Endothelial cell of umbilical vein (primary cell): ENCODE measurements around the gene FAM83F. TPM values are rescaled to one million over a fixed set of nuclear protein-coding genes. Genes with fewer than 3 reads are reported as not detected.

Experiments
- BruUV-seq: library from RNA; stranded (reverse); fragments of 400-500 nt; replicated peaks from 2 replicates; lab custom pipeline; 2021; lab: Mats Ljungman, UMichigan
- CTCF ChIA-PET: fragments of 300-600, 350-600 bp; sonication (Branson Sonifier 250); formaldehyde crosslinking; loops from one replicate; lab custom pipeline; 2021; ENCODE audit warnings: antibody characterized with exemption, inconsistent platforms; lab: Charles Lee
- POLR2A ChIA-PET: fragments of 300-600, 350-600 bp; sonication (Branson Sonifier 250); formaldehyde crosslinking; loops from one replicate; lab custom pipeline; 2021; ENCODE audit warnings: antibody characterized with exemption, inconsistent platforms; lab: Charles Lee
- DNase-seq: peaks from one replicate; pipeline ENCODE4 v3.0.0-alpha.2; 2011; ENCODE audit warnings: low read depth, low spot score
- FAIRE-seq: peaks from 2 replicates; lab custom pipeline; 2011; peaks lifted over from hg19 to GRCh38; lab: Jason Lieb, UNC
- H2AFZ ChIP-seq: 2 replicates; pipeline ENCODE4 v1.6.0; 2012; ENCODE audit warnings: low read depth, low read length, control low read depth, inconsistent platforms
- H3K27ac ChIP-seq: 2 replicates; pipeline ENCODE4 v1.5.1; 2011; ENCODE audit warnings: low read depth, mild to moderate bottlenecking, control low read depth, low read length, moderate library complexity; ENCODE audit not compliant: insufficient read depth
- H3K27me3 ChIP-seq, 2 experiments: 2 replicates each; pipeline versions ENCODE4 v1.6.0 to v1.6.1; 2011; ENCODE audit warnings: low read length in 2 of 2, mixed read lengths in 1 of 2; ENCODE audit not compliant: control insufficient read depth in 2 of 2, insufficient read depth in 2 of 2
- H3K36me3 ChIP-seq, 2 experiments: 2 replicates in 1 of 2; 3 replicates in 1 of 2; pipeline ENCODE4 v1.5.1; 2011; ENCODE audit warnings: low read length in 2 of 2, mild to moderate bottlenecking in 1 of 2, moderate library complexity in 1 of 2; ENCODE audit not compliant: control insufficient read depth in 2 of 2, insufficient read depth in 2 of 2; ENCODE audit errors: extremely low read depth in 1 of 2
- H3K4me1 ChIP-seq: 3 replicates; pipeline ENCODE4 v1.5.1; 2011; ENCODE audit warnings: mild to moderate bottlenecking, low read length; ENCODE audit not compliant: control insufficient read depth, insufficient read depth; ENCODE audit errors: extremely low read depth
- H3K4me2 ChIP-seq: 2 replicates; pipeline ENCODE4 v1.6.1; 2011; ENCODE audit warnings: low read length, control low read depth, mixed read lengths; ENCODE audit not compliant: insufficient read depth
- H3K4me3 ChIP-seq, 3 experiments: fragments of 200-600 bp in 1 of 3; sonication (generic), shearing (Covaris generic) in 1 of 3; replicated peaks in 1 of 3; 2 replicates each; pipeline ENCODE4 v1.5.1; 2011 to 2016; ENCODE audit warnings: control low read depth in 3 of 3, low read length in 3 of 3, mild to moderate bottlenecking in 2 of 3, inconsistent platforms in 1 of 3, low read depth in 1 of 3, moderate library complexity in 1 of 3; ENCODE audit not compliant: insufficient read depth in 1 of 3
- H3K79me2 ChIP-seq: 2 replicates; pipeline ENCODE4 v1.6.0; 2012; ENCODE audit warnings: low read length, inconsistent platforms; ENCODE audit not compliant: control insufficient read depth, insufficient read depth
- H3K9ac ChIP-seq: replicated peaks from 2 replicates; pipeline ENCODE3; 2011; ENCODE audit warnings: low read length, control low read depth; ENCODE audit not compliant: insufficient read depth; ENCODE audit errors: extremely low read depth
- H3K9me1 ChIP-seq: replicated peaks from 3 replicates; pipeline ENCODE4 v1.6.0; 2011; ENCODE audit warnings: mild to moderate bottlenecking, low read length; ENCODE audit not compliant: control insufficient read depth, insufficient read depth; ENCODE audit errors: extremely low read depth
- H3K9me3 ChIP-seq: replicated peaks from 2 replicates; pipeline ENCODE4 v1.5.1; 2012; ENCODE audit warnings: low read length, inconsistent platforms; ENCODE audit not compliant: control insufficient read depth, insufficient read depth
- H4K20me1 ChIP-seq: replicated peaks from 2 replicates; pipeline ENCODE3; 2011; ENCODE audit warnings: mild to moderate bottlenecking, low read length; ENCODE audit not compliant: control insufficient read depth, insufficient read depth; ENCODE audit errors: extremely low read depth
- CTCF ChIP-seq, 2 donors: IDR thresholded peaks; 1 replicate in 1 of 2; 2 replicates in 1 of 2; pipeline ENCODE4 v1.5.1; 2011; ENCODE audit warnings: low read length in 2 of 2, mild to moderate bottlenecking in 2 of 2, moderate library complexity in 2 of 2, control low read depth in 1 of 2, inconsistent platforms in 1 of 2, low read depth in 1 of 2; ENCODE audit not compliant: insufficient read depth in 1 of 2; ENCODE audit errors: extremely low read depth in 1 of 2
- EZH2 ChIP-seq: IDR thresholded peaks from 2 replicates; pipeline ENCODE4 v1.6.1; 2012; ENCODE audit warnings: borderline replicate concordance, low read depth, mild to moderate bottlenecking, moderate library complexity, low read length, inconsistent platforms; ENCODE audit not compliant: severe bottlenecking
- FOS ChIP-seq: IDR thresholded peaks from 2 replicates; pipeline ENCODE4 v1.6.1; 2011; ENCODE audit warnings: mild to moderate bottlenecking, low read length, moderate library complexity, borderline replicate concordance; ENCODE audit not compliant: insufficient read depth
- GATA2 ChIP-seq: IDR thresholded peaks from 2 replicates; pipeline ENCODE4 v1.7.0; 2011; ENCODE audit warnings: low read depth, mild to moderate bottlenecking, moderate library complexity, mixed read lengths, low read length; ENCODE audit not compliant: insufficient read length, insufficient read depth
- JUN ChIP-seq: IDR thresholded peaks from 2 replicates; pipeline ENCODE4 v1.6.1; 2011; ENCODE audit warnings: borderline replicate concordance, low read depth; ENCODE audit not compliant: insufficient read length, insufficient read depth
- MAX ChIP-seq: IDR thresholded peaks from 2 replicates; pipeline ENCODE4 v1.6.1; 2011; ENCODE audit not compliant: insufficient read depth, insufficient read length
- MYC ChIP-seq: IDR thresholded peaks from one replicate; pipeline ENCODE4 v1.6.1; 2011; ENCODE audit warnings: mild to moderate bottlenecking, low read depth, low read length
- POLR2A ChIP-seq: IDR thresholded peaks from 2 replicates; pipeline ENCODE4 v1.6.1; 2012; ENCODE audit warnings: low read depth, mild to moderate bottlenecking, control low read depth, low read length
- POLR2AphosphoS5 ChIP-seq: IDR thresholded peaks from 2 replicates; pipeline ENCODE4 v1.6.1; 2012; ENCODE audit warnings: low read depth, mild to moderate bottlenecking, control low read depth, low read length, moderate library complexity; ENCODE audit not compliant: insufficient read depth
- dilution Hi-C: fragments of 300-500 bp; cut with MboI; formaldehyde crosslinking; loops from one replicate; pipeline ENCODE4 v1.15.0; 2019; ENCODE audit warnings: low sequenced_read_pairs; ENCODE audit not compliant: extremely low pct_ligation_motif_present
- intact Hi-C: fragments of 100-400 bp; cut with micrococcal nuclease; formaldehyde crosslinking; loops from one replicate; pipeline ENCODE4 v1.10.0; 2022
- polyA plus RNA-seq, 4 experiments: library from polyadenylated mRNA; depleted of rRNA in 3 of 4; stranded (reverse) in 3 of 4; unstranded in 1 of 4; fragments of >200 nt; gene quantifications; 2 replicates each; pipeline versions ENCODE4 v1.2.1 to v1.2.3, GENCODE V29; 2011 to 2012; ENCODE audit warnings: missing spikeins in 1 of 4
- total RNA-seq: library from RNA; stranded (reverse); gene quantifications from 2 replicates; pipeline ENCODE4 v1.2.3, GENCODE V29; 2021

FAM83F gene
- total and polyA plus RNA-seq, 2 donors (not counting 3 experiments of a cell fraction or from before 2014, with no cell fraction given), result not detected

DNA sequence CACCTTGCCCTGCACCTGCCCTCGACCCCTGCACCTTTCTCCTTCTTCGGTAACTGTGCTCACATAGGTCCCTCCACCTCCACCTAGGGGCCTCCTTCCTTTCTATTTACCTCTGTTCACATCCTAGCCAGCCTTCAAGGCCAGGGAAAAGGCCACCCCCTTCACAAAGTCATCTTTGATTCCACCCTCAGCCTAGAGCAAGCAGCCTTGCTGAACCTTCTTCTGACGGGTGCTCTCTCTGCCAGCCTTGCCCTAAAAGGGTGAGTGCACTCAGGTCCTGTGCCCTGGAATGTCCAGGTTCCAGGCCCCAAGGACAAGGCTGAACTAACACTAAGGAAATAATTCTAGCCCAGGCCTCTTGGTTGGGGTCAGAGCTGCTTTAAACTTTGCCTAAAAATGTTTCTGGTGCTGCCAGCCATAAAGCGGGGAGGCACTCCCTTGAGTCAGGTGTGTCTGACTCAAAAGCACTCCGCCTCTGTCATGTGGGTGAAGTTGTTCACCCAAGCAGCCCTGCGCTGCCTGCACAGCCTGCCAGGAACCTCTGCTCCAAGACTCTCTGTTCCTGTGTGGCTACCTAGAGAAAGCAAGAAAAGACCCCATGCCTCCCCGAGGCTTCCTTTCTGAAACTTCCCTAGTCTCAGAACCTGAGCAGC is 9.2 kb upstream of the FAM83F start:
- no peak overlapping the region for H2AFZ ChIP-seq
- H3K4me1 ChIP-seq, result no peaks in the 10 kb centered on the region
- H4K20me1 ChIP-seq, result no peaks in the 10 kb centered on the region
- H3K36me3 ChIP-seq, result no peaks in the 10 kb centered on the region
- no peaks in the 10 kb centered on the region for H3K27me3 ChIP-seq
- no peak overlapping the region for H3K9ac ChIP-seq
- dilution Hi-C loops (no loop called here), intact Hi-C loops (no loop called here)
- POLR2A ChIA-PET, result no interaction called here
- CTCF ChIA-PET, result no interaction called here
- no peaks in the 10 kb centered on the region for H3K79me2 ChIP-seq
- H3K4me2 ChIP-seq, result no peak overlapping the region
- DNase-seq (no peak), FAIRE-seq (no peak)
- H3K9me1 ChIP-seq, result no peaks in the 10 kb centered on the region
- no peak for TF ChIP-seq MYC
- TF ChIP-seq CTCF (IDR thresholded peaks at IDR 0.05; ENCODE audit: extremely low read depth in 1 of 2, insufficient read depth in 1 of 2, low read depth in 1 of 2, low read length in 2 of 2), result no peak
- no peak for TF ChIP-seq FOS
- no peak for TF ChIP-seq GATA2
- no peak for TF ChIP-seq JUN
- TF ChIP-seq POLR2A, result no peak
- no peak for TF ChIP-seq POLR2AphosphoS5
- no peak for TF ChIP-seq MAX
- no peak for TF ChIP-seq EZH2
- no TSS peak for BruUV-seq
- H3K27ac ChIP-seq, result no peak overlapping the region
- no peak overlapping the region for H3K4me3 ChIP-seq
- H3K9me3 ChIP-seq, result no peaks in the 10 kb centered on the region
